Epithelial cell of esophagus (primary cell): Measurements from ENCODE around the gene BLVRB.

ENCODE experiments used
- DNase-seq: peaks from one replicate; pipeline ENCODE4 v3.0.0; 2010; ENCODE audit warnings: low read depth
- H3K4me3 ChIP-seq: 2 replicates; pipeline ENCODE4 v1.5.1; 2011; ENCODE audit warnings: mild to moderate bottlenecking, low read length, control low read depth
- CTCF ChIP-seq: IDR thresholded peaks from 2 replicates; pipeline ENCODE4 v1.5.1; 2011; ENCODE audit warnings: low read depth, mild to moderate bottlenecking, low read length, control low read depth, inconsistent platforms; ENCODE audit not compliant: insufficient read depth; ENCODE audit errors: missing control alignments

Gene BLVRB

DNA sequence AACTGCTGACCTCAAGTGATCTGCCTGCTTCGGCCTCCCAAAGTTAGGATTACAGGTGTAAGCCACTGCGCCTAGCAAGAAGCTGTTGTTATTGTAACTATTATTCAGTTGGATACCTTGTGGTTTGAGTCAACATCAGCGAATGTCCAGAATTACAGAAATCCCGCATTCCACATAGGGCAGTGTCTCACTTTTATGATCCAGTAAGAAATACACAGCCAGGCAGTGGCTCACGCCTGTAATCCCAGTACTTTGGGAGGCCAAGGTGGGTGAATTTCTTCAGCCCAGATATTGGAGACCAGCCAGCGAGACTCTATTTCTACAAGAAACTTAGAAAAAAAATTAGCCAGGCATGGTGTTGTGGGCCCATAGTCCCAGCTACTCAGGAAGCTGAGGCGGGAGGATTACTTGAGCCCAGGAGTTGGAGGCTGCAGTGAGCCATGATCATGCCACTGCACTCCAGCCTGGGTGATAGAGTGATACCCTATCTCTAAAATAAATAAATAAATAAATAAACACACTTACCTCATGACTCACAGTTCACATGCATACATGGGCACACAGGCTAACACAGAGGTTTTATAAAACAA is 45.1 kb upstream of the BLVRB start:
- no peak overlapping the region for H3K4me3 ChIP-seq
- no peak for TF ChIP-seq CTCF
- no peak for DNase-seq

- no peak for TF ChIP-seq CTCF
- no peak overlapping the region for H3K4me3 ChIP-seq
- DNase-seq = no peak
Measured at GRCh38 chr19:40508739-40509260, 43.3 kb upstream of the BLVRB start.

- DNase-seq = no peak
- no peak for TF ChIP-seq CTCF
- H3K4me3 ChIP-seq = no peak overlapping the region
Measured at GRCh38 chr19:40507892-40508291, 42.3 kb upstream of the BLVRB start.

- no peak overlapping the region for H3K4me3 ChIP-seq
- no peak for DNase-seq
- TF ChIP-seq CTCF = no peak
Measured at GRCh38 chr19:40506099-40506498, 40.6 kb upstream of the BLVRB start.

GRCh38 chr19:40503320-40503695 is 37.8 kb upstream of the BLVRB start:
- H3K4me3 ChIP-seq = no peak overlapping the region
- no peak for TF ChIP-seq CTCF
- DNase-seq = no peak

DNA sequence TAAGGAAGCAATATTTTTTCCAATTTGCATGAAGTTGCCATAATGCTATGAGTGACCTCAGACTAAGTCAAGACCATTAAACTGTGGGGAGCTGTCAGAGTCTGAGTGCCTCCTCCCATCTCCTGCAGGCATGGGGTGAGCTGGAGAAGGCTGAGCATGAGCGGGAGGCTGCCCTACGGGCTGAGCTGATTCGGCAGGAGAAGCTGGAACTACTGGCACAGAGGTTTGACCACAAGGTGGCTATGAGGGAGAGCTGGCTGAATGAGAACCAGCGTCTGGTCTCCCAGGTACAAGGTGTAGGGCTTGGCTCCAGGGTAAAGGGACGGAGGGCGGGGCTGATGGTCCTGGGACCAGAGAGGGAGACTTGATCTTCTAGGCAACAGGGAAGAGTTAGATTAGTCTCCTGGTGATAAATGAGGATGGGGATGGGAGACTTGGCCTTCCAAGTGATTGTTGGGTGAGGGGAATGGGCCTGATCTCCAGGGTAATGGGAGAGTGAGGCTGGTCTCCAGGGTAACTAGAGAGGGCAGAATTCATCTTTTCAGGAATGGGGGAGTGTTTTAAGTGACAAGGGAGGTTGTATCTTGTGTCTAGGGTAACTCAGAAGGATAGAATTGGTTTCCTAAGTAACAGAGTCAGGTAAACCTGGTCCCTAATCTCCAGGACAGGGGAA is 37.2 kb upstream of the BLVRB start:
- H3K4me3 ChIP-seq = no peak overlapping the region
- peak; percentile 39 for TF ChIP-seq CTCF
- peak; percentile 40 for DNase-seq

GRCh38 chr19:40502081-40502480 is 36.5 kb upstream of the BLVRB start:
- H3K4me3 ChIP-seq = no peak overlapping the region
- DNase-seq = no peak
- no peak for TF ChIP-seq CTCF
